ENCODE results near the gene GPC2. TPM values are rescaled to one million over a fixed set of nuclear protein-coding genes. Genes with fewer than 3 reads are reported as not detected.

Gene GPC2
- total RNA-seq, 1 donor from 2014 or later, result 65.2 TPM

DNA sequence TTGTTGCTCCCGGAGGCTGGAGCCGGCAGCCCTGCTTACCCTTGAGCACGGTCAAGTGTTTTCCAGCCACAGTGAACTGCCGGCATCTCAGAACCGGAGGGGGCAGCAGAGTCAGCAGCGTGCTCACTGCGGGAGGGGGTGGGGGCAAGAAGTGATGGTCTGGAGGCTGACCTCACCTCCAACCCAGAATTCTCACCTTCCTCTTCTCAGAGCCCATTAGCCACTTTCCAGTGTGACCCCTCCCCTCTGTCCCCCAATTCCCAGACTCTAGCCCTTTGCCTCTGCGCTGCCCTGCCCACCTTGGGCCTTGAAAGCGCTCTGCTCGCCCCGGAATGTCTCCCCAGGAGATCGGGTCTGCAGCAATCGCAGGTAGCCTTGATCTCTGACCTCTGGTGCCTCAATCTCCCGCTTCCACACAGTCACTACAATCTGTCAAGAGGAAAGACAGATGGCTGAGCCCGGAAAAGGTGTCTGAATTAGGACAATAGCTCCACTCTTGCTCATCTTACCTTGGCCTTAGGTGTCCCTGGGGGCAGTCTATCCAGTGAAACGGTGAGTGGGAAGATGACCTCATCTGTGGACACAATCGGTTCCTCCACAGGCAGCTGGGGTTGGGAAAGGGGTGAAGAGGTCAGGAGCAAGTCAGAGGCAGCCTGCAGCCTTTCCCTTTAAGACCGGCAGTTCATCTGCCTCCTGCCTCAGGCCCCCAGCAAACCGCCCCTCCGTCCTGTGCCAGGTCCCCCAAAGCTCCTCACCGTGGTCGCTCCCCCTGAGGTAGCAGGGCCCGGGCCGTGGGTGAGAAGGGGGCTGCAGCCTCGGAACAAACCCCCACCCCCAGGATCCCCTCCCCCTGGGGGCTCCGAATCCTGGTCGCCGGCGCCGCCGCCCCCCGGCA, 19.6 kb downstream of the GPC2 start:
- no peak for DNase-seq (ENCODE audit: low spot score, unreplicated experiment)
- TF ChIP-seq, protein P1, sequence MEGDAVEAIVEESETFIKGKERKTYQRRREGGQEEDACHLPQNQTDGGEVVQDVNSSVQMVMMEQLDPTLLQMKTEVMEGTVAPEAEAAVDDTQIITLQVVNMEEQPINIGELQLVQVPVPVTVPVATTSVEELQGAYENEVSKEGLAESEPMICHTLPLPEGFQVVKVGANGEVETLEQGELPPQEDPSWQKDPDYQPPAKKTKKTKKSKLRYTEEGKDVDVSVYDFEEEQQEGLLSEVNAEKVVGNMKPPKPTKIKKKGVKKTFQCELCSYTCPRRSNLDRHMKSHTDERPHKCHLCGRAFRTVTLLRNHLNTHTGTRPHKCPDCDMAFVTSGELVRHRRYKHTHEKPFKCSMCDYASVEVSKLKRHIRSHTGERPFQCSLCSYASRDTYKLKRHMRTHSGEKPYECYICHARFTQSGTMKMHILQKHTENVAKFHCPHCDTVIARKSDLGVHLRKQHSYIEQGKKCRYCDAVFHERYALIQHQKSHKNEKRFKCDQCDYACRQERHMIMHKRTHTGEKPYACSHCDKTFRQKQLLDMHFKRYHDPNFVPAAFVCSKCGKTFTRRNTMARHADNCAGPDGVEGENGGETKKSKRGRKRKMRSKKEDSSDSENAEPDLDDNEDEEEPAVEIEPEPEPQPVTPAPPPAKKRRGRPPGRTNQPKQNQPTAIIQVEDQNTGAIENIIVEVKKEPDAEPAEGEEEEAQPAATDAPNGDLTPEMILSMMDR (IDR thresholded peaks at IDR 0.05; ENCODE audit: unreplicated experiment), result peak; percentile 13
- Mint-ChIP-seq H3K36me3 (ENCODE audit: insufficient read depth) (peaks cover 7% of the 10 kb centered on the region), H3K4me1 (ENCODE audit: low read depth) (peaks cover 9% of the 10 kb centered on the region), H3K9me3 (ENCODE audit: low read depth) (no peaks in the 10 kb centered on the region), H3K27me3 (no peaks in the 10 kb centered on the region), H3K27ac (peak overlapping the region; percentile 80), H3K4me3 (ENCODE audit: low read depth) (peak overlapping the region; percentile 71)

DNA sequence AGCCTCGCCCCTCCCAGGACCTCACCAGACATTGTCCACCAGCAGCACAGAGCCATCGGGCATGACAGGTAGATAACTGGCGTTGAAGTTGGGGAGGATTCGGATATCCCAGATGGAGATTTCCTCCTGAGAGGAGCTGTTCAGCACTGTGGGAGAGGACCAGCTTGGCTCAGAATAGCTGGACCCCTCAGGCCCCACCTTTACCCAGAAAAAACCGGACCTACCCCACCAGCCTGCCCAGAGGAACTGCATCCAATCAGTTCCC, 20.2 kb downstream of the GPC2 start:
- peak overlapping the region; percentile 71 for H3K4me3 Mint-ChIP-seq (ENCODE audit: low read depth)
- H3K4me1 Mint-ChIP-seq (ENCODE audit: low read depth), result peaks cover 9% of the 10 kb centered on the region
- no peaks in the 10 kb centered on the region for H3K27me3 Mint-ChIP-seq
- H3K9me3 Mint-ChIP-seq (ENCODE audit: low read depth), result no peaks in the 10 kb centered on the region
- TF ChIP-seq, protein P1 (IDR thresholded peaks at IDR 0.05; ENCODE audit: unreplicated experiment), result no peak
- H3K36me3 Mint-ChIP-seq (ENCODE audit: insufficient read depth), result peaks cover 11% of the 10 kb centered on the region
- no peak for DNase-seq (ENCODE audit: low spot score, unreplicated experiment)
- H3K27ac Mint-ChIP-seq, result no peak overlapping the region

DNA sequence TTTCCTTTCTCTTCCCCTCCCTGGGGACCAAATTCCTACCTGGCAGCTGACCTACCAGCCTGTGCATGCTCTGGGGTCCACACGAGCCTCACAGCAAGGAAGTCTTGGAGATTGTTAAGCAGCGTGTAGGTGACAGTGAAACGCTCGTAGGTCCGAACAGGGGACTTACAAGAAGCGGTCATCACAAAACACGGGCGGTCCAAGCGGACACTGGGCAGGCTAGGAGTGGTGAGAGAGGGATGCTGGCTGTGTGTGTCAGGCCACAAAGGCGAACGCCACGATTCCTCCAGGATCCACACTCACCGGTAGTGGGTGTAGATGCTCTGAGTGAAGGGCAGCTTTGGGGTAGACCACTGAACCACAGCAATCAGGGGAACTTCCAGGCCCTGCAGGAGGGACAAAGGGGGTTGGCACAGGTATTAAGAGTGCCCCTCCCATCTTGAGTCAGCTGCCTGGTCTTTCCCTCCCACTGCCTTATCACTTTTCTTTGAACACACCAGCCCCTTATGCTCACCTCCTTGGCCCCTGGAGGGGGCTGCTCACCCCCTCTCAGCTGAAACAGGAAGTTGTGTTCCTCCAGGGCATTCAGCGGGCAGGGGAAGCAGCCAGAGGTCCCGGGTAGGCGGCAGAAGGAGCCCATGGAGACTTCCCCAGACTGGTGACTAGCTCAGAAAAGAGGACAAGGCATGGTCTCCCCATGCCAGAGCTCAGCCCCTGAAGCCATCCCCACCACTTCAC, 20.7 kb downstream of the GPC2 start:
- DNase-seq (ENCODE audit: low spot score, unreplicated experiment), result no peak
- TF ChIP-seq, protein P1 (IDR thresholded peaks at IDR 0.05; ENCODE audit: unreplicated experiment), result no peak
- Mint-ChIP-seq H3K27me3 (no peaks in the 10 kb centered on the region), H3K4me1 (ENCODE audit: low read depth) (peaks cover 9% of the 10 kb centered on the region), H3K9me3 (ENCODE audit: low read depth) (no peaks in the 10 kb centered on the region), H3K36me3 (ENCODE audit: insufficient read depth) (peaks cover 11% of the 10 kb centered on the region), H3K27ac (peak overlapping the region; percentile 20), H3K4me3 (ENCODE audit: low read depth) (peak overlapping the region; percentile 71)

DNA sequence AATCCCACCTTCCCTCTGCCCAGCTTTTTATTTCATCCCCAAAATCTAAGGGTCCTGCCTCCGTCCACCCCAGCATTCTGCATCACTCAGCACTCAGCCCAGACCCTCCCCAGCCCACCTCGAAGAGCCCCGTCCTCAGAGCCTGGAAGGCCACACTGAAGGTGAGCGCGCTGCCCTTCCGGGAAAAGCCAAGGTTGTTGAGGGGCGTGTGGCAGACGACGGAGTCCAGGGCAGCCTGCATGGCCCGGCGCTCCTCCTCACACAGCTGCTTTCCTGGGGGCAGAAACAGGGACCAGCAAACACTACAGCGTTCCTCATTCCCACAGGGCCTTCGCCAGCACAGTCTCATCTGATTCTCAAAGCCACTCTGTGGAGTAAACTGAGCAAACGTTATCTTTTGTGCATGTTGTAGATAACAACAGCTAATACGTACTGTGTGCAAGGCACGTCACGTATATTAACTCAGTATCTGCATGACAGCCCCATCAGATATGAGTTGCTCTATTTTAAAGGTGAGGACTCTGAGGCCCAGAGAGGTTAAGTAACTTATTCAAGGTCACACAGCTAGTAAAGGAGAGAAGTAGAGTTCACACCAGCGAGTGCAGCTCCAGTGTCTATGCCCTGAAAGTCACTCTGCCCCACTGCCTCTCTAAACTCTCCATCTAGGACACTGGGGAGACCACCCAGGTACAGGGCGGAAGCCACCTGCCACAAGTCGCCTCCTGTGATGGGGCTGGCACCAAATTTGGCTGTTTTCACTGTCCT, 21.4 kb downstream of the GPC2 start:
- Mint-ChIP-seq H3K9me3 (ENCODE audit: low read depth) (no peaks in the 10 kb centered on the region), H3K36me3 (ENCODE audit: insufficient read depth) (peaks cover 11% of the 10 kb centered on the region), H3K27me3 (no peaks in the 10 kb centered on the region), H3K4me3 (ENCODE audit: low read depth) (no peak overlapping the region), H3K4me1 (ENCODE audit: low read depth) (peaks cover 9% of the 10 kb centered on the region), H3K27ac (no peak overlapping the region)
- TF ChIP-seq, protein P1 (IDR thresholded peaks at IDR 0.05; ENCODE audit: unreplicated experiment), result no peak
- no peak for DNase-seq (ENCODE audit: low spot score, unreplicated experiment)
